ENCODE data around the gene NENF. TPM values are rescaled to one million over a fixed set of nuclear protein-coding genes. Genes with fewer than 3 reads are reported as not detected.
A peak's percentile ranks its signal among the peaks of the same experiment; 100 is the strongest.
"Not testable (repeated sequence)": the region's sequence is repeated elsewhere in the genome, so short reads cannot be mapped to it uniquely, and the experiment has no call there.

The NENF gene
- 10 to 100 TPM; 21.2 to 22.4 TPM for total RNA-seq
- 20.4 TPM for polyA plus RNA-seq (2013, experiment 1 of 2)
- polyA plus RNA-seq (2013, experiment 2 of 2) = 21.1 TPM
- 7.8 to 32.0 (median 15.6) reads per million in 172 experiments for total RNA-seq

GRCh38 chr1:212432661-212433576 is at the start of gene NENF:
TSS of gene NENF (plus strand) at chr1:212432920. CDS start at chr1:212432944, 24 bp downstream.
- Mint-ChIP-seq H3K27ac (peak within 1 kb of the TSS; percentile 65), H3K4me3 (peak within 1 kb of the TSS; percentile 87), H3K4me1 (ENCODE audit: low read depth) (peaks cover 24% of the 10 kb centered on the region), H3K27me3 (no peaks in the 10 kb centered on the region), H3K36me3 (ENCODE audit: low read depth) (no peaks in the 10 kb centered on the region), H3K9me3 (no peaks in the 10 kb centered on the region)
- intact Hi-C loops (cut with DNase I, micrococcal nuclease) = loop anchor here in 1 of 2 experiments (5.0 kb wide), 2 partner anchors 124 to 151 kb away; no protein-coding TSS in a partner anchor
- Histone ChIP-seq H3K27me3 (ENCODE audit: control insufficient read depth in 1 of 2, insufficient read depth in 2 of 2, low read length in 2 of 2) (no peaks in the 10 kb centered on the region), H3K4me1 (ENCODE audit: insufficient read depth, low read length) (peaks cover 20% of the 10 kb centered on the region), H3K36me3 (ENCODE audit: insufficient read depth, low read length) (no peaks in the 10 kb centered on the region), H3K4me3 (ENCODE audit: low read length) (peak within 1 kb of the TSS; percentile 69), H3K27ac (ENCODE audit: low read depth in 1 of 2, low read length in 2 of 2) (no peak within 1 kb of the TSS), H3K9me3 (ENCODE audit: control insufficient read depth in 1 of 2, insufficient read depth in 1 of 2, low read length in 2 of 2) (no peaks in the 10 kb centered on the region)
- TF ChIP-seq CTCF (IDR thresholded peaks at IDR 0.05) = no peak
- POLR2A ChIA-PET = interaction anchor here (0.6 to 1.6 kb wide), 7 partner anchors 10 to 398 kb away, joined by 3 to 11 read pairs (median 4); partner anchors contain the start of genes DTL, INTS7, NSL1 and PACC1
- DNase-seq (peak; percentile 39 to 86 (median 70)), ATAC-seq (ENCODE audit: poor library complexity) (peak; percentile 99)
- CTCF ChIA-PET = interaction anchor here (1.4 kb wide), 1 partner anchor 18 kb away, joined by 4 read pairs; the partner anchor contains the start of gene PACC1

GRCh38 chr1:212386029-212386428 is 46.7 kb upstream of the NENF start:
- no peak for DNase-seq
- peaks cover 2% of the 10 kb centered on the region for H3K4me1 ChIP-seq (ENCODE audit: insufficient read depth, low read length)
- TF ChIP-seq CTCF (IDR thresholded peaks at IDR 0.05) = no peak
- no peak for ATAC-seq (ENCODE audit: poor library complexity)
- intact Hi-C loops (cut with DNase I, micrococcal nuclease) = no loop called here
- Mint-ChIP-seq H3K27ac (no peak overlapping the region), H3K27me3 (no peaks in the 10 kb centered on the region), H3K4me3 (no peak overlapping the region), H3K4me1 (ENCODE audit: low read depth) (peaks cover 5% of the 10 kb centered on the region), H3K36me3 (ENCODE audit: low read depth) (peaks cover 88% of the 10 kb centered on the region), H3K9me3 (peaks cover 10% of the 10 kb centered on the region)
- ChIA-PET POLR2A (no interaction called here), CTCF (no interaction called here)
- no peak overlapping the region for H3K27ac ChIP-seq (ENCODE audit: low read depth in 1 of 2, low read length in 2 of 2)
- no peaks in the 10 kb centered on the region for H3K27me3 ChIP-seq (ENCODE audit: control insufficient read depth in 1 of 2, insufficient read depth in 2 of 2, low read length in 2 of 2)
- H3K4me3 ChIP-seq (ENCODE audit: low read length) = no peak overlapping the region
- H3K36me3 ChIP-seq (ENCODE audit: insufficient read depth, low read length) = peaks cover 62% of the 10 kb centered on the region
- peaks cover 0 to 12% of the 10 kb centered on the region in 2 experiments for H3K9me3 ChIP-seq (ENCODE audit: control insufficient read depth in 1 of 2, insufficient read depth in 1 of 2, low read length in 2 of 2)

GRCh38 chr1:212388985-212389716 is 43.6 kb upstream of the NENF start:
- ChIA-PET POLR2A (no interaction called here), CTCF (no interaction called here)
- DNase-seq (no peak), ATAC-seq (ENCODE audit: poor library complexity) (no peak)
- peaks cover 87% of the 10 kb centered on the region for H3K36me3 Mint-ChIP-seq (ENCODE audit: low read depth)
- H3K27me3 Mint-ChIP-seq = no peaks in the 10 kb centered on the region
- H3K9me3 ChIP-seq (ENCODE audit: control insufficient read depth in 1 of 2, insufficient read depth in 1 of 2, low read length in 2 of 2) = peaks cover 0 to 13% of the 10 kb centered on the region in 2 experiments
- no peak overlapping the region for H3K27ac ChIP-seq (ENCODE audit: low read depth in 1 of 2, low read length in 2 of 2)
- H3K4me1 ChIP-seq (ENCODE audit: insufficient read depth, low read length) = peaks cover 2% of the 10 kb centered on the region
- H3K4me3 ChIP-seq (ENCODE audit: low read length) = no peak overlapping the region
- peaks cover 40% of the 10 kb centered on the region for H3K36me3 ChIP-seq (ENCODE audit: insufficient read depth, low read length)
- no peak for TF ChIP-seq CTCF (IDR thresholded peaks at IDR 0.05)
- intact Hi-C loops (cut with DNase I, micrococcal nuclease) = no loop called here
- H3K9me3 Mint-ChIP-seq = peaks cover 14% of the 10 kb centered on the region
- H3K27me3 ChIP-seq (ENCODE audit: control insufficient read depth in 1 of 2, insufficient read depth in 2 of 2, low read length in 2 of 2) = no peaks in the 10 kb centered on the region
- no peak overlapping the region for H3K4me3 Mint-ChIP-seq
- H3K4me1 Mint-ChIP-seq (ENCODE audit: low read depth) = peaks cover 12% of the 10 kb centered on the region
- no peak overlapping the region for H3K27ac Mint-ChIP-seq

GRCh38 chr1:212395678-212396437 is 36.9 kb upstream of the NENF start:
- CTCF ChIA-PET; H3K27me3 Mint-ChIP-seq; H3K9me3 ChIP-seq (ENCODE audit: control insufficient read depth in 1 of 2, insufficient read depth in 1 of 2, low read length in 2 of 2); DNase-seq; H3K36me3 ChIP-seq (ENCODE audit: insufficient read depth, low read length); POLR2A ChIA-PET; H3K4me3 ChIP-seq (ENCODE audit: low read length); H3K4me3 Mint-ChIP-seq; H3K4me1 ChIP-seq (ENCODE audit: insufficient read depth, low read length); H3K27ac Mint-ChIP-seq; ATAC-seq (ENCODE audit: poor library complexity); intact Hi-C loops (cut with DNase I, micrococcal nuclease); H3K27me3 ChIP-seq (ENCODE audit: control insufficient read depth in 1 of 2, insufficient read depth in 2 of 2, low read length in 2 of 2); H3K27ac ChIP-seq (ENCODE audit: low read depth in 1 of 2, low read length in 2 of 2): not testable (repeated sequence)
- H3K36me3 Mint-ChIP-seq (ENCODE audit: low read depth) = peaks cover 77% of the 10 kb centered on the region
- H3K9me3 Mint-ChIP-seq = peaks cover 13% of the 10 kb centered on the region
- peaks cover 12% of the 10 kb centered on the region for H3K4me1 Mint-ChIP-seq (ENCODE audit: low read depth)
